Astrocyte (in vitro differentiated cells and primary cell): ENCODE data around the gene CD59.

Source experiments
- EZH2 ChIP-seq: IDR thresholded peaks from 2 replicates; pipeline ENCODE4 v1.6.1; 2012; ENCODE audit warnings: mild to moderate bottlenecking, low read length, inconsistent platforms; ENCODE audit not compliant: insufficient read depth
- TF ChIP-seq, protein P1 (sequence below): IDR thresholded peaks from 2 replicates; pipeline ENCODE4 v1.5.1; 2011; ENCODE audit warnings: low read depth, mild to moderate bottlenecking, inconsistent platforms, low read length, moderate library complexity; ENCODE audit not compliant: insufficient read depth

DNA sequence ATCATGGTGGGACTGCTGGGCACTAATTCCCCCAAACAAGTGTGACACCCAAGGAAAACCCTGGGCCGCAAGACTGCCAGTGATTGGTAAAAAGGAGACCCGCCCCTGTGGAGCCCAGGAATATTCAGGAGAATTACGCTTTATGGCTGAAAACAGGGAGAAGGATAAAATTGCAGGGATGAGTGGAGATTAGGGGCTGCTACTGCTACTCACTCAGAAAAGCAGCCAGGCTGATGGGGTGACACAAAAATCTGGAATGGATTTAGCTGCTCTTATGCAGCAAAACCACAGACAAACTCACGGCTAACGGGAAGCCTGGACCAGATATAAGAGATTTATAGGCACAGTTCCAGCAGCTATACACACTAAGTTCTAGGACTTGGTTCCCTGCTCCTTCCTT, 42.5 kb upstream of the CD59 start:
- TF ChIP-seq, protein P1, sequence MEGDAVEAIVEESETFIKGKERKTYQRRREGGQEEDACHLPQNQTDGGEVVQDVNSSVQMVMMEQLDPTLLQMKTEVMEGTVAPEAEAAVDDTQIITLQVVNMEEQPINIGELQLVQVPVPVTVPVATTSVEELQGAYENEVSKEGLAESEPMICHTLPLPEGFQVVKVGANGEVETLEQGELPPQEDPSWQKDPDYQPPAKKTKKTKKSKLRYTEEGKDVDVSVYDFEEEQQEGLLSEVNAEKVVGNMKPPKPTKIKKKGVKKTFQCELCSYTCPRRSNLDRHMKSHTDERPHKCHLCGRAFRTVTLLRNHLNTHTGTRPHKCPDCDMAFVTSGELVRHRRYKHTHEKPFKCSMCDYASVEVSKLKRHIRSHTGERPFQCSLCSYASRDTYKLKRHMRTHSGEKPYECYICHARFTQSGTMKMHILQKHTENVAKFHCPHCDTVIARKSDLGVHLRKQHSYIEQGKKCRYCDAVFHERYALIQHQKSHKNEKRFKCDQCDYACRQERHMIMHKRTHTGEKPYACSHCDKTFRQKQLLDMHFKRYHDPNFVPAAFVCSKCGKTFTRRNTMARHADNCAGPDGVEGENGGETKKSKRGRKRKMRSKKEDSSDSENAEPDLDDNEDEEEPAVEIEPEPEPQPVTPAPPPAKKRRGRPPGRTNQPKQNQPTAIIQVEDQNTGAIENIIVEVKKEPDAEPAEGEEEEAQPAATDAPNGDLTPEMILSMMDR: no peak
- TF ChIP-seq EZH2: no peak
